Pulmonary artery endothelial cell (primary cell): ENCODE data around the gene PLAU. TPM values are rescaled to one million over a fixed set of nuclear protein-coding genes. Genes with fewer than 3 reads are reported as not detected.
"Not testable (repeated sequence)": the region's sequence is repeated elsewhere in the genome, so short reads cannot be mapped to it uniquely, and the experiment has no call there.

Experiments
- DNase-seq: peaks from one replicate; pipeline ENCODE4 v3.0.0-alpha.2; 2011; ENCODE audit warnings: low read depth, low spot score
- total RNA-seq: library from RNA; depleted of rRNA; stranded (reverse); fragments of >200 nt; gene quantifications from 2 replicates; pipeline ENCODE4 v1.2.3, GENCODE V29; 2014

The PLAU gene
- total RNA-seq, 1 donor from 2014 or later, result 25.9 TPM

GRCh38 chr10:73922007-73922863, 11.3 kb downstream of the PLAU start:
- no peak for DNase-seq

GRCh38 chr10:73922864-73923133, 11.9 kb downstream of the PLAU start:
- DNase-seq, result no peak

- no peak for DNase-seq
Observed at GRCh38 chr10:73923935-73924598, 13.1 kb downstream of the PLAU start.

- no peak for DNase-seq
Observed at GRCh38 chr10:73924935-73925334, 14.0 kb downstream of the PLAU start.

- no peak for DNase-seq
Observed at GRCh38 chr10:73925539-73925938, 14.6 kb downstream of the PLAU start.

- DNase-seq, result no peak
Observed at GRCh38 chr10:73926152-73926764, 15.3 kb downstream of the PLAU start.

GRCh38 chr10:73930630-73931327, 19.8 kb downstream of the PLAU start:
- not testable (repeated sequence) for DNase-seq

- DNase-seq, result no peak
Observed at GRCh38 chr10:73931767-73932619, 21.1 kb downstream of the PLAU start.

- no peak for DNase-seq
Observed at GRCh38 chr10:73932620-73933112, 21.7 kb downstream of the PLAU start.

- DNase-seq, result no peak
Observed at GRCh38 chr10:73934074-73934473, 23.1 kb downstream of the PLAU start.

GRCh38 chr10:73935895-73936294, 25.0 kb downstream of the PLAU start:
- no peak for DNase-seq

GRCh38 chr10:73937333-73938043, 26.6 kb downstream of the PLAU start:
- no peak for DNase-seq

- DNase-seq, result peak; percentile 11
Observed at GRCh38 chr10:73940634-73941221, 29.8 kb downstream of the PLAU start.

GRCh38 chr10:73941300-73941699, 30.4 kb downstream of the PLAU start:
- no peak for DNase-seq

- no peak for DNase-seq
Observed at GRCh38 chr10:73944356-73945100, 33.6 kb downstream of the PLAU start.

- DNase-seq, result no peak
Observed at GRCh38 chr10:73946253-73947145, 35.6 kb downstream of the PLAU start.

- DNase-seq, result no peak
Observed at GRCh38 chr10:73948947-73949633, 38.2 kb downstream of the PLAU start.
